K562 (cell line): ENCODE results near the gene ABRAXAS1. TPM values are rescaled to one million over a fixed set of nuclear protein-coding genes. Genes with fewer than 3 reads are reported as not detected.
"Not testable (repeated sequence)": the region's sequence is repeated elsewhere in the genome, so short reads cannot be mapped to it uniquely, and the experiment has no call there.

Source experiments
- CBFA2T3 ChIP-seq: fragments of 450-650 bp; IDR thresholded peaks from 2 replicates; pipeline ENCODE4 v1.6.1; 2017
- CBX1 ChIP-seq: sonication (generic); IDR thresholded peaks from 2 replicates; pipeline ENCODE4 v1.6.1; 2016; ENCODE audit warnings: antibody characterized with exemption, low read depth, mild to moderate bottlenecking
- CC2D1A ChIP-seq: fragments of 450-650 bp; IDR thresholded peaks from 2 replicates; pipeline ENCODE4 v1.6.1; 2017; ENCODE audit warnings: mild to moderate bottlenecking
- CCNT2 ChIP-seq: IDR thresholded peaks from 2 replicates; pipeline ENCODE4 v1.6.1; 2011; ENCODE audit warnings: borderline replicate concordance, low read depth, mild to moderate bottlenecking, moderate library complexity, mixed read lengths, low read length; ENCODE audit not compliant: insufficient read length; ENCODE audit errors: extremely low read depth
- EP300 ChIP-seq: IDR thresholded peaks from 2 replicates; pipeline ENCODE4 v1.6.1; 2012; ENCODE audit warnings: low read length, improper control_type of control experiment
- FOXM1 ChIP-seq, 2 experiments: fragments of 450-650 bp in 1 of 2; sonication (generic) in 1 of 2; formaldehyde crosslinking in 1 of 2; IDR thresholded peaks; 2 replicates each; pipeline versions ENCODE4 v1.6.1 to v1.9.0; 2017 to 2022; ENCODE audit warnings: low read depth in 2 of 2, mild to moderate bottlenecking in 2 of 2, missing genetic modification reagents in 1 of 2, moderate library complexity in 1 of 2
- HDAC1 ChIP-seq, 2 experiments: fragments of 450-650 bp; IDR thresholded peaks; 2 replicates each; pipeline ENCODE4 v1.6.1; 2016 to 2017; ENCODE audit warnings: inconsistent platforms in 1 of 2, mild to moderate bottlenecking in 1 of 2, moderate library complexity in 1 of 2
- HDAC2 ChIP-seq: fragments of 450-650 bp; IDR thresholded peaks from 2 replicates; pipeline ENCODE4 v1.6.1; 2016; ENCODE audit warnings: mild to moderate bottlenecking
- HDAC3 ChIP-seq: fragments of 450-650 bp; IDR thresholded peaks from 2 replicates; pipeline ENCODE4 v1.6.1; 2018; ENCODE audit warnings: borderline replicate concordance, mild to moderate bottlenecking, moderate library complexity; ENCODE audit not compliant: partially characterized antibody
- KDM1A ChIP-seq, 2 experiments: fragments of 450-650 bp; IDR thresholded peaks; 2 replicates each; pipeline ENCODE4 v1.6.1; 2016; ENCODE audit warnings: mild to moderate bottlenecking in 2 of 2
- KLF1 ChIP-seq: fragments of 450-650 bp; IDR thresholded peaks from 2 replicates; pipeline ENCODE4 v1.6.1; 2016; ENCODE audit warnings: missing genetic modification characterization, missing compliant biosample characterization
- MAFG ChIP-seq: fragments of 450-650 bp; conservative IDR thresholded peaks from 2 replicates; pipeline ENCODE4 v1.6.1; 2016; ENCODE audit warnings: missing genetic modification characterization, missing compliant biosample characterization
- MYNN ChIP-seq, 2 experiments: sonication (generic); formaldehyde crosslinking in 1 of 2; IDR thresholded peaks; 2 replicates each; pipeline versions ENCODE4 v1.5.0 to v1.6.1; 2016 to 2020; ENCODE audit warnings: antibody characterized with exemption in 1 of 2, missing genetic modification reagents in 1 of 2
- NCOR1 ChIP-seq: fragments of 450-650 bp; IDR thresholded peaks from 2 replicates; pipeline ENCODE4 v1.6.1; 2016; ENCODE audit warnings: mild to moderate bottlenecking, moderate library complexity
- NFIC ChIP-seq: fragments of 450-650 bp; IDR thresholded peaks from 2 replicates; pipeline ENCODE4 v1.6.1; 2017; ENCODE audit warnings: mild to moderate bottlenecking, inconsistent platforms
- POLR2AphosphoS5 ChIP-seq: IDR thresholded peaks from 2 replicates; pipeline ENCODE4 v1.6.1; 2011; ENCODE audit warnings: mild to moderate bottlenecking, low read depth, low read length, moderate library complexity; ENCODE audit not compliant: control insufficient read depth, insufficient read depth
- RNF2 ChIP-seq: sonication (generic); IDR thresholded peaks from 2 replicates; pipeline ENCODE4 v1.6.1; 2016
- TAF9B ChIP-seq: fragments of 450-650 bp; IDR thresholded peaks from 2 replicates; pipeline ENCODE4 v1.6.1; 2018; ENCODE audit warnings: mild to moderate bottlenecking; ENCODE audit not compliant: partially characterized antibody
- TBL1XR1 ChIP-seq, 2 experiments: IDR thresholded peaks; 2 replicates each; pipeline ENCODE4 v1.6.1; 2012; ENCODE audit warnings: improper control_type of control experiment in 2 of 2, low read length in 2 of 2, mild to moderate bottlenecking in 1 of 2
- TCF3 ChIP-seq: sonication (generic); formaldehyde crosslinking; IDR thresholded peaks from 2 replicates; pipeline ENCODE4 v1.4.0; 2020; ENCODE audit warnings: mild to moderate bottlenecking, missing genetic modification reagents
- TCF7 ChIP-seq: sonication (generic); IDR thresholded peaks from 2 replicates; pipeline ENCODE4 v1.6.1; 2016; ENCODE audit warnings: antibody characterized with exemption, borderline replicate concordance
- TEAD4 ChIP-seq, 2 experiments: sonication (generic) in 1 of 2; formaldehyde crosslinking in 1 of 2; IDR thresholded peaks; 2 replicates each; pipeline versions ENCODE4 v1.6.1 to v1.8.0; 2012 to 2022; ENCODE audit warnings: borderline replicate concordance in 1 of 2, inconsistent platforms in 1 of 2, low read length in 1 of 2, mild to moderate bottlenecking in 1 of 2, missing genetic modification reagents in 1 of 2
- ZKSCAN8 ChIP-seq: fragments of 200-800 bp; sonication (Bioruptor generic); IDR thresholded peaks from 2 replicates; pipeline ENCODE4 v1.6.1; 2016; ENCODE audit warnings: missing genetic modification characterization, missing compliant biosample characterization
- ZNF316 ChIP-seq: fragments of 450-650 bp; IDR thresholded peaks from 2 replicates; pipeline ENCODE4 v1.6.1; 2016
- polyA plus RNA-seq, 8 experiments: library from polyadenylated mRNA; depleted of rRNA in 4 of 8; stranded (reverse) in 5 of 8; unstranded in 3 of 8; fragments of >200 nt; fragmentation: Nextera tagmentation in 2 of 8; fragmentation: Illumina TruSeq in 1 of 8; extraction: Ambion mirVana in 2 of 8; extraction: Trizol in 1 of 8; gene quantifications; 2 replicates each; pipeline versions ENCODE4 v1.2.1 to v1.2.3, GENCODE V29; 2011 to 2014; ENCODE audit warnings: inconsistent platforms in 1 of 8, missing spikeins in 1 of 8
- total RNA-seq, 7 experiments: library from RNA; depleted of rRNA in 6 of 7; stranded (reverse); fragments of >200 nt in 6 of 7; fragmentation: Illumina TruSeq in 2 of 7; extraction: Trizol in 2 of 7; gene quantifications; 2 replicates each; pipeline versions ENCODE4 v1.2.1 to v1.2.3, GENCODE V29; 2011 to 2021; ENCODE audit warnings: low replicate concordance in 1 of 7
- TF ChIP-seq, protein P1 (sequence below): fragments of 200-800 bp; sonication (Bioruptor generic); IDR thresholded peaks from 2 replicates; pipeline ENCODE4 v1.6.1; 2017; ENCODE audit warnings: missing genetic modification characterization, missing compliant biosample characterization
- TF ChIP-seq, protein P2 (sequence below), 2 experiments: fragments of 450-650 bp; conservative IDR thresholded peaks; 2 replicates each; pipeline ENCODE4 v1.6.1; 2017; ENCODE audit warnings: mild to moderate bottlenecking in 2 of 2, moderate library complexity in 2 of 2

ABRAXAS1 gene
- total and polyA plus RNA-seq, 9 of the 15 experiments (the other 6 are each of a cell fraction or from before 2014, with no cell fraction given) = 10.8 to 48.3 (median 22.1) TPM

DNA sequence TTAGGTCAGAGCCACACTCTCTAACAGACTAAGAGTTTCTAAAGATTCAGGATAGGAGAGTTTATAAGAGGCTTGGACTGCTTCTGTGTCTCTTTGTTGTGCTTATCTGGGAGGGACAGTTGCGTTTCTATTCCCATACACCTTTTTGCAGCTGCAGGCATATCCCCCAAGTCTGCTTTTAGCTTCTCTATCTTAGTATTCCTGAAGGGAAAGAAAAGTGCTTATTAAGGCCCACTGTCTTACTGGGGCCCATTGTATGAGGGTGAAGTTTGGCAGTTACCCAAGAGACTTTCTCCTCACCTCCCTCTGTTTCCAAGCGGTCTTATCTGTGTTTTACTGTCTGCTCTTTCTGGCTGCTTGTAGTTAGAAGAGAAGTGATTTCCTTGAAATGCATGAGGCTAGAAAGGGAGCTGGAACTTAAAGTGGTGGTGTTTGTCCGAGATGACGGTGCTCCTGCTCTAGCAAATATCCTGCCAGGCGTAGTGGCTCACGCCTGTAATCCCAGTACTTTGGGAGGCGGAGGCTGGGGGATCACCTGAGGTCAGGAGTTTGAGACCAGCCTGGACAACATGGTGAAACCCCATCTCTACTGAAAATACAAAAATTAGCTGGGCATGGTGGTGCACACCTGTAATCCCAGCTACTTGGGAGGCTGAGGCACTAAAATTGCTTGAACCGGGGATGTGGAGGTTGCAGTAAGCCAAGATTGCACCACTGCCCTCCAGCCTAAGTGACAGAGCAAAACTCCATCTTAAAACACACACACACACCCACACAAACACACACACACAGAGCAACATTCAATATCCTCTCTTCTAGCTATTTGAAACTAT lies 11.4 kb upstream of the ABRAXAS1 start (continued):
- TF ChIP-seq TEAD4 (IDR thresholded peaks at IDR 0.05; ENCODE audit: low read length) = peak; percentile 88
- TF ChIP-seq TEAD4 (CRISPR knock-in tag; IDR thresholded peaks at IDR 0.05; ENCODE audit: borderline replicate concordance); FOXM1 (CRISPR knock-in tag; IDR thresholded peaks at IDR 0.05; ENCODE audit: low read depth); MYNN (CRISPR knock-in tag; IDR thresholded peaks at IDR 0.05): not testable (repeated sequence)
- peak; percentile 32; the same call in 1 of the 2 replicates for TF ChIP-seq ZNF316
- 0 out of 2 replicates have a peak, but pooled peaks have one; percentile 34 for TF ChIP-seq TCF7
- TF ChIP-seq CBX1 = 0 out of 2 replicates have a peak, but pooled peaks have one; percentile 8
- TF ChIP-seq, protein P1, sequence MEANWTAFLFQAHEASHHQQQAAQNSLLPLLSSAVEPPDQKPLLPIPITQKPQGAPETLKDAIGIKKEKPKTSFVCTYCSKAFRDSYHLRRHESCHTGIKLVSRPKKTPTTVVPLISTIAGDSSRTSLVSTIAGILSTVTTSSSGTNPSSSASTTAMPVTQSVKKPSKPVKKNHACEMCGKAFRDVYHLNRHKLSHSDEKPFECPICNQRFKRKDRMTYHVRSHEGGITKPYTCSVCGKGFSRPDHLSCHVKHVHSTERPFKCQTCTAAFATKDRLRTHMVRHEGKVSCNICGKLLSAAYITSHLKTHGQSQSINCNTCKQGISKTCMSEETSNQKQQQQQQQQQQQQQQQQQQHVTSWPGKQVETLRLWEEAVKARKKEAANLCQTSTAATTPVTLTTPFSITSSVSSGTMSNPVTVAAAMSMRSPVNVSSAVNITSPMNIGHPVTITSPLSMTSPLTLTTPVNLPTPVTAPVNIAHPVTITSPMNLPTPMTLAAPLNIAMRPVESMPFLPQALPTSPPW = peak; percentile 37; the same call in 1 of the 2 replicates
- TF ChIP-seq POLR2AphosphoS5 = peak; percentile 68
- TF ChIP-seq TAF9B = peak; percentile 9
- TF ChIP-seq NCOR1 = peak; percentile 94
- TF ChIP-seq FOXM1 (IDR thresholded peaks at IDR 0.05; ENCODE audit: low read depth) = peak; percentile 73
- peak; percentile 51; the same call in 1 of the 2 replicates for TF ChIP-seq MYNN (IDR thresholded peaks at IDR 0.05)
- TF ChIP-seq MAFG (tag) = peak; percentile 48; the same call in 1 of the 2 replicates
- peak; percentile 40 to 49; a peak in 1 of 4 replicates for TF ChIP-seq TBL1XR1 (IDR thresholded peaks at IDR 0.05; ENCODE audit: low read length in 2 of 2)
- peak; percentile 90 for TF ChIP-seq HDAC3
- TF ChIP-seq NFIC = peak; percentile 97
- peak; percentile 62 for TF ChIP-seq RNF2
- peak in 1 of 2 experiments; percentile 78; a peak in 2 of 4 replicates for TF ChIP-seq HDAC1 (IDR thresholded peaks at IDR 0.05)
- peak; percentile 68; the same call in 1 of the 2 replicates for TF ChIP-seq CC2D1A
- TF ChIP-seq CBFA2T3 = peak; percentile 97
- peak; percentile 51 for TF ChIP-seq CCNT2
- TF ChIP-seq EP300 = peak; percentile 73
- TF ChIP-seq HDAC2 = peak; percentile 75; the same call in 1 of the 2 replicates
- TF ChIP-seq ZKSCAN8 (CRISPR knock-in tag) = 0 out of 2 replicates have a peak, but pooled peaks have one; percentile 55
- peak; percentile 94 for TF ChIP-seq TCF3 (CRISPR knock-in tag)
- TF ChIP-seq KLF1 (tag) = peak; percentile 39; the same call in 1 of the 2 replicates
- TF ChIP-seq, protein P2, sequence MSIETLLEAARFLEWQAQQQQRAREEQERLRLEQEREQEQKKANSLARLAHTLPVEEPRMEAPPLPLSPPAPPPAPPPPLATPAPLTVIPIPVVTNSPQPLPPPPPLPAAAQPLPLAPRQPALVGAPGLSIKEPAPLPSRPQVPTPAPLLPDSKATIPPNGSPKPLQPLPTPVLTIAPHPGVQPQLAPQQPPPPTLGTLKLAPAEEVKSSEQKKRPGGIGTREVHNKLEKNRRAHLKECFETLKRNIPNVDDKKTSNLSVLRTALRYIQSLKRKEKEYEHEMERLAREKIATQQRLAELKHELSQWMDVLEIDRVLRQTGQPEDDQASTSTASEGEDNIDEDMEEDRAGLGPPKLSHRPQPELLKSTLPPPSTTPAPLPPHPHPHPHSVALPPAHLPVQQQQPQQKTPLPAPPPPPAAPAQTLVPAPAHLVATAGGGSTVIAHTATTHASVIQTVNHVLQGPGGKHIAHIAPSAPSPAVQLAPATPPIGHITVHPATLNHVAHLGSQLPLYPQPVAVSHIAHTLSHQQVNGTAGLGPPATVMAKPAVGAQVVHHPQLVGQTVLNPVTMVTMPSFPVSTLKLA (conservative IDR thresholded peaks at IDR 0.05) = peak in 1 of 2 experiments; percentile 31; a peak in 1 of 4 replicates
- TF ChIP-seq KDM1A (IDR thresholded peaks at IDR 0.05) = peak; percentile 86
